CD4-positive, alpha-beta T cell (primary cell): ENCODE measurements around the gene RGL1. TPM values are rescaled to one million over a fixed set of nuclear protein-coding genes. Genes with fewer than 3 reads are reported as not detected.

Source experiments
- ATAC-seq: fragments of 200-7000 bp; cut with Tn5 transposase; one replicate; pipeline ENCODE4 v1.10.0; 2022; ENCODE audit warnings: mild to moderate bottlenecking; ENCODE audit not compliant: poor library complexity
- CTCF ChIA-PET: fragments of 350-600 bp; sonication (Branson Sonifier 250); formaldehyde crosslinking; loops from one replicate; lab custom pipeline; 2021; ENCODE audit warnings: antibody characterized with exemption, inconsistent platforms; lab: Charles Lee
- POLR2A ChIA-PET: fragments of 350-600 bp; sonication (Branson Sonifier 250); formaldehyde crosslinking; loops from one replicate; lab custom pipeline; 2021; ENCODE audit warnings: antibody characterized with exemption, inconsistent platforms; lab: Charles Lee
- DNase-seq, 14 experiments: peaks; one replicate each; pipeline ENCODE4 v3.0.0-alpha.2; 2013 to 2020; ENCODE audit warnings: mixed read lengths in 2 of 14
- H3K27ac ChIP-seq, 2 donors: one replicate each; pipeline versions ENCODE4 v1.5.1 to v1.7.0; 2013; ENCODE audit warnings: low read length in 2 of 2, low read depth in 1 of 2, mild to moderate bottlenecking in 1 of 2
- H3K27me3 ChIP-seq, 2 experiments: 1 replicate in 1 of 2; 2 replicates in 1 of 2; pipeline versions ENCODE4 v1.6.1 to v1.7.0; 2013; ENCODE audit warnings: low read length in 2 of 2, control low read depth in 1 of 2, mild to moderate bottlenecking in 1 of 2, moderate library complexity in 1 of 2; ENCODE audit not compliant: insufficient read depth in 2 of 2, control insufficient read depth in 1 of 2
- H3K36me3 ChIP-seq: one replicate; pipeline ENCODE4 v1.6.1; 2013; ENCODE audit warnings: low read length, control low read depth; ENCODE audit not compliant: insufficient read depth
- H3K4me1 ChIP-seq: one replicate; pipeline ENCODE4 v1.6.1; 2013; ENCODE audit warnings: low read length, control low read depth; ENCODE audit not compliant: insufficient read depth
- H3K4me3 ChIP-seq: one replicate; pipeline ENCODE4 v1.5.1; 2013; ENCODE audit warnings: mild to moderate bottlenecking, low read length, moderate library complexity
- H3K9me3 ChIP-seq, 2 experiments: 1 replicate in 1 of 2; 2 replicates in 1 of 2; pipeline versions ENCODE4 v1.6.1 to v1.7.0; 2013; ENCODE audit warnings: low read length in 2 of 2, mild to moderate bottlenecking in 2 of 2, control low read depth in 1 of 2, moderate library complexity in 1 of 2; ENCODE audit not compliant: control insufficient read depth in 1 of 2, insufficient read depth in 1 of 2
- H3K27ac Mint-ChIP-seq: one replicate; pipeline ENCODE4 v1.8.0; 2020; ENCODE audit warnings: mixed read lengths
- H3K27me3 Mint-ChIP-seq: one replicate; pipeline ENCODE4 v1.8.0; 2021; ENCODE audit warnings: mixed read lengths
- H3K36me3 Mint-ChIP-seq: one replicate; pipeline ENCODE4 v1.8.0; 2021; ENCODE audit warnings: low read depth, mixed read lengths
- H3K4me1 Mint-ChIP-seq: one replicate; pipeline ENCODE4 v1.8.0; 2021; ENCODE audit warnings: low read depth, mixed read lengths
- H3K4me3 Mint-ChIP-seq: one replicate; pipeline ENCODE4 v1.8.0; 2020; ENCODE audit warnings: mild to moderate bottlenecking, mixed read lengths
- H3K9me3 Mint-ChIP-seq: one replicate; pipeline ENCODE4 v1.8.0; 2020; ENCODE audit warnings: mixed read lengths
- intact Hi-C, 2 experiments: fragments of 100-400 bp; cut with DNase I in 1 of 2; cut with micrococcal nuclease in 1 of 2; formaldehyde crosslinking; loops; one replicate each; pipeline versions ENCODE4 v1.15.1 to v1.9.0; 2023 to 2025; cut with DNase I, micrococcal nuclease
- total RNA-seq, 174 experiments: library from RNA in 2 of 174; stranded (reverse) in 2 of 174; gene quantifications; one replicate each; pipeline ENCODE4 v1.2.3 and lab custom pipeline; 2021 to 2026
- TF ChIP-seq, protein P1 (sequence below): fragments of 200-600 bp; IDR thresholded peaks from one replicate; pipeline ENCODE4 v1.8.0; 2022; ENCODE audit warnings: antibody characterized with exemption, mild to moderate bottlenecking

The RGL1 gene
- total RNA-seq, 2 experiments from 2014 or later, result 1.2 to 1.8 TPM

DNA sequence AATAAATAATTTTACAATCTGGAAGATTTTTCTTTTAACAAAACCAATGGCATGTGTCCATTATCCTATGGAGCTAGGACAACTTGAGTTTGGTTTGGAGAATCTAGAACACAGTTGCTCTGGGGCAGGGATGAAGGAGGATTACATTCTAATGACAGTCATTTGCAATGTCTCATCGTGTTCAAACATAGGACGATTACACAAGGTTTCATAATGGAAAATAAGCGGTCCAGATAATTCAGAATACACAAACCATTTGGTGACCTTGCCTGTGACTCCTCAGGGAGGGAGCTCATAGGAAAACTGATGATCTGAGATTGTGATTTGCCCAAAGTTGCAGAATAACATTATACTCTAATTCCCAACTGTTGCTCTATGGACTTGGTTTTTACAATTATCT is 27.6 kb upstream of the RGL1 start:
- Mint-ChIP-seq H3K4me3 (no peak overlapping the region), H3K9me3 (peaks cover 7% of the 10 kb centered on the region), H3K36me3 (peaks cover 12% of the 10 kb centered on the region), H3K4me1 (no peaks in the 10 kb centered on the region), H3K27me3 (no peaks in the 10 kb centered on the region), H3K27ac (no peak overlapping the region)
- intact Hi-C loops, result no loop called here
- no peak for ATAC-seq
- TF ChIP-seq, protein P1, sequence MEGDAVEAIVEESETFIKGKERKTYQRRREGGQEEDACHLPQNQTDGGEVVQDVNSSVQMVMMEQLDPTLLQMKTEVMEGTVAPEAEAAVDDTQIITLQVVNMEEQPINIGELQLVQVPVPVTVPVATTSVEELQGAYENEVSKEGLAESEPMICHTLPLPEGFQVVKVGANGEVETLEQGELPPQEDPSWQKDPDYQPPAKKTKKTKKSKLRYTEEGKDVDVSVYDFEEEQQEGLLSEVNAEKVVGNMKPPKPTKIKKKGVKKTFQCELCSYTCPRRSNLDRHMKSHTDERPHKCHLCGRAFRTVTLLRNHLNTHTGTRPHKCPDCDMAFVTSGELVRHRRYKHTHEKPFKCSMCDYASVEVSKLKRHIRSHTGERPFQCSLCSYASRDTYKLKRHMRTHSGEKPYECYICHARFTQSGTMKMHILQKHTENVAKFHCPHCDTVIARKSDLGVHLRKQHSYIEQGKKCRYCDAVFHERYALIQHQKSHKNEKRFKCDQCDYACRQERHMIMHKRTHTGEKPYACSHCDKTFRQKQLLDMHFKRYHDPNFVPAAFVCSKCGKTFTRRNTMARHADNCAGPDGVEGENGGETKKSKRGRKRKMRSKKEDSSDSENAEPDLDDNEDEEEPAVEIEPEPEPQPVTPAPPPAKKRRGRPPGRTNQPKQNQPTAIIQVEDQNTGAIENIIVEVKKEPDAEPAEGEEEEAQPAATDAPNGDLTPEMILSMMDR, result no peak
- DNase-seq, result no peak
- H3K9me3 ChIP-seq, result peaks cover 8 to 10% of the 10 kb centered on the region in 2 experiments
- ChIA-PET POLR2A (no interaction called here), CTCF (no interaction called here)
- no peaks in the 10 kb centered on the region for H3K4me1 ChIP-seq
- H3K36me3 ChIP-seq, result no peaks in the 10 kb centered on the region
- H3K27me3 ChIP-seq, result no peaks in the 10 kb centered on the region
- no peak overlapping the region for H3K27ac ChIP-seq
- no peak overlapping the region for H3K4me3 ChIP-seq

DNA sequence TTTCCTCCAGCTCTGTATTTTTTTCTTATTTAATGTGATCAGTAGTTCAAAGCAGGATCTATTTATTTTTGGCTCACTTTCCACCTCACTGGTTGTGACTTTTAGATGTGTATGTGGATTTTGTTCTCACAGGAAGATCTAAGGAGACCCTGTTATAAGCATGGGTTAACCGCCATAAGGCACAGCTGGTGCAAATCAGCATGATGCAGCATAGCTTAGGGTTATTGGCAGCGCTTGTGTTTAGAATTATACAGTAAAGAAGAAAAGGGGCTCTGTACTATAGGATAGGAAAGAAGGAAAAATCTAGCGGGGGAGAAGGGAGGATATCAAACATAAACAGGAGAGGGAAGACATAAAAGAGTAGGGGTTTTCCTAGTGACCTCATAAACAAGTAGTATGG is 26.9 kb upstream of the RGL1 start:
- Histone ChIP-seq H3K4me1 (no peaks in the 10 kb centered on the region), H3K36me3 (no peaks in the 10 kb centered on the region), H3K27me3 (no peaks in the 10 kb centered on the region), H3K4me3 (no peak overlapping the region), H3K9me3 (peaks cover 8 to 10% of the 10 kb centered on the region in 2 experiments), H3K27ac (no peak overlapping the region)
- POLR2A ChIA-PET, result no interaction called here
- H3K9me3 Mint-ChIP-seq, result peaks cover 7% of the 10 kb centered on the region
- H3K36me3 Mint-ChIP-seq, result peaks cover 9% of the 10 kb centered on the region
- intact Hi-C loops, result no loop called here
- H3K4me1 Mint-ChIP-seq, result no peaks in the 10 kb centered on the region
- CTCF ChIA-PET, result no interaction called here
- H3K27ac Mint-ChIP-seq, result no peak overlapping the region
- TF ChIP-seq, protein P1, result no peak
- ATAC-seq (no peak), DNase-seq (no peak)
- H3K27me3 Mint-ChIP-seq, result no peaks in the 10 kb centered on the region
- H3K4me3 Mint-ChIP-seq, result no peak overlapping the region

DNA sequence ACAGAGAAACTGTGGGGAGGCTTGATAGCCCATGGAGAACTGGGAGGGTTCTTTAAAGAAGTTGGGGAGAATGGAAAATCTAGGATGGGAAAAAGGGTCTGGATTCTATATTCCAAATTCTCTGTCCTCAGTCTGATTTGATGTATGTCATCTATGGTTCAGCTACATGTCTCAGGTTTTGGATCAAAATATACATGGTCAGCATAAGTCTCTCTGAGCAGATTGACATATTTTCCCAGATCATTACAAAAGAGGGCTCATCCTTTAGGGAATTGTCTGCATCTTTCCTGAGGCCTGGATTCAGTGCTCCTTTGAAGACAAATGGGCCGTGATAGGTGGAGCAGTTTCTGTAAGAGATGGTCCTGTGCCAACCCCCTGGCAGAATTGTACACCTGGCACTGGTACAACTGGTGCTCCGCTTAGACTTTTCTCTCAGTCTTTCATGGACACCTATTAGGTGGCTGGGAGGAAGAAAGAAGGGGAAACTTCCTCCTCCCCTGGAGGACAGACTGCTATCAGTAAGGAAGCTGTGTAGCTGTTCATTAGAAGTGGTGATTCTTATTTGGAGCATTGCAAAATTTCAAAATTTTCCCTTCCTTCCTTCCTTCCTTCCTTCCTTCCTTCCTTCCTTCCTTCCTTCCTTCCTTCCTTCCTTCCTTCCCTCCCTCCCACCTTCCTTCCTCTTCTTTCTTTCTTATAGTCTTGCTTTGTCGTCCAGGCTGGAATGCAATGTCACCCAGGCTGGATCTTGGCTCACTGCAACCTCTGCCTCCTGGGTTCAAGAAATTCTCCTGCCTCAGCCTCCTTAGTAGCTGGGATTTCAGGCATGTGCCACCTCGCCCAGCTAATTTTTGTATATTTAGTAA is 26.1 kb upstream of the RGL1 start:
- Histone ChIP-seq H3K4me3 (no peak overlapping the region), H3K36me3 (no peaks in the 10 kb centered on the region), H3K9me3 (peaks cover 8 to 10% of the 10 kb centered on the region in 2 experiments), H3K4me1 (no peaks in the 10 kb centered on the region), H3K27me3 (no peaks in the 10 kb centered on the region), H3K27ac (no peak overlapping the region)
- ATAC-seq (no peak), DNase-seq (no peak)
- Mint-ChIP-seq H3K4me1 (no peaks in the 10 kb centered on the region), H3K36me3 (peaks cover 6% of the 10 kb centered on the region), H3K9me3 (peaks cover 5% of the 10 kb centered on the region), H3K4me3 (no peak overlapping the region), H3K27ac (no peak overlapping the region), H3K27me3 (no peaks in the 10 kb centered on the region)
- CTCF ChIA-PET, result no interaction called here
- TF ChIP-seq, protein P1, result no peak
- intact Hi-C loops, result no loop called here
- POLR2A ChIA-PET, result no interaction called here
